ENCODE measurements around the gene KIAA0232. TPM values are rescaled to one million over a fixed set of nuclear protein-coding genes. Genes with fewer than 3 reads are reported as not detected.

KIAA0232 gene
- total RNA-seq, 1 experiment from 2014 or later: 5.5 TPM

DNA sequence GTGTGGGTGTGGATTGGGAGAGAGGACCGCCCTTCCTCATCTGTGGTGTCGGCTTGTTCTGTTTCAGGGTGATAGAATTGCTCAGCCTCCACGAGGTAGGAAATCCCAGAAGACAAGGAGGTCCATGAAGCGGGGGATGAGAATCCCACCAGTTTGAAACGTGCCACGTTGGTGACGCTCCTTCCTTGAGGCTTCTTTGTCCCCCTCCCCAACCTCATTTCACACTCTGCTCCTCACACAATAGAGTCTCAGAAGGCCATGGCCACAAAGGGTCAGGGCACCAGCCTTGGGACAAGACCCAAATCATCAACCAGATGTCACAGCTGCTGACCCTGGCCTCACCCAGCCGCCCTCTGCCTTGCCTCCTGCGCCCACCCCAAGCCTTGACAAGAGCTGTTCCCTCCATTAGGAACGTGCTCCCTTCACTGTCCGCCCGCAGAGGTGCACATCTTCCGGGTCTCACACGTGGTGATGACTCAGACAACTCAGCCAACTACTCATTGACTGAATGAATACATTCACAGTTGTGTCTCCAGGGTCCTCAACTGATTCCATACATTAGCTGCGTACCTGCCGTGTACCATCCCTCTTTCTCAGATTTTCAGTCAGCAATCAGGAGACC is 48.3 kb upstream of the KIAA0232 start:
- ChIA-PET CTCF (no interaction called here), POLR2A (ENCODE audit: unreplicated experiment) (no interaction called here)
- Histone ChIP-seq H3K27me3 (ENCODE audit: low read length) (no peaks in the 10 kb centered on the region), H3K36me3 (ENCODE audit: low read depth, low read length) (no peaks in the 10 kb centered on the region), H3K27ac (ENCODE audit: low read length) (no peak overlapping the region), H3K79me2 (ENCODE audit: low read length) (no peaks in the 10 kb centered on the region), H3K4me1 (ENCODE audit: insufficient read depth, low read length) (peaks cover 10% of the 10 kb centered on the region), H3F3A (ENCODE audit: low read length, unreplicated experiment) (no peaks in the 10 kb centered on the region), H4K20me1 (ENCODE audit: low read length) (no peaks in the 10 kb centered on the region), H2AFZ (ENCODE audit: low read length) (no peak overlapping the region), H3K9me2 (replicated peaks; ENCODE audit: low read length) (no peaks in the 10 kb centered on the region), H3K4me3 (ENCODE audit: low read length) (no peak overlapping the region), H3K9ac (ENCODE audit: low read length) (no peak overlapping the region), H3K9me3 (ENCODE audit: low read length) (no peaks in the 10 kb centered on the region), H3K4me2 (ENCODE audit: low read length) (no peak overlapping the region)
- no TSS peak for BruUV-seq (replicated peaks)
- intact Hi-C loops (cut with micrococcal nuclease): no loop called here
- ATAC-seq (no peak), DNase-seq (no peak)
- TF ChIP-seq EZH2 (IDR thresholded peaks at IDR 0.05; ENCODE audit: low read length, unreplicated experiment) (no peak), EZH2phosphoT487 (IDR thresholded peaks at IDR 0.05; ENCODE audit: borderline replicate concordance, low read length) (no peak)
- TF ChIP-seq, protein P1, sequence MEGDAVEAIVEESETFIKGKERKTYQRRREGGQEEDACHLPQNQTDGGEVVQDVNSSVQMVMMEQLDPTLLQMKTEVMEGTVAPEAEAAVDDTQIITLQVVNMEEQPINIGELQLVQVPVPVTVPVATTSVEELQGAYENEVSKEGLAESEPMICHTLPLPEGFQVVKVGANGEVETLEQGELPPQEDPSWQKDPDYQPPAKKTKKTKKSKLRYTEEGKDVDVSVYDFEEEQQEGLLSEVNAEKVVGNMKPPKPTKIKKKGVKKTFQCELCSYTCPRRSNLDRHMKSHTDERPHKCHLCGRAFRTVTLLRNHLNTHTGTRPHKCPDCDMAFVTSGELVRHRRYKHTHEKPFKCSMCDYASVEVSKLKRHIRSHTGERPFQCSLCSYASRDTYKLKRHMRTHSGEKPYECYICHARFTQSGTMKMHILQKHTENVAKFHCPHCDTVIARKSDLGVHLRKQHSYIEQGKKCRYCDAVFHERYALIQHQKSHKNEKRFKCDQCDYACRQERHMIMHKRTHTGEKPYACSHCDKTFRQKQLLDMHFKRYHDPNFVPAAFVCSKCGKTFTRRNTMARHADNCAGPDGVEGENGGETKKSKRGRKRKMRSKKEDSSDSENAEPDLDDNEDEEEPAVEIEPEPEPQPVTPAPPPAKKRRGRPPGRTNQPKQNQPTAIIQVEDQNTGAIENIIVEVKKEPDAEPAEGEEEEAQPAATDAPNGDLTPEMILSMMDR (conservative IDR thresholded peaks at IDR 0.05; ENCODE audit: low read depth, low read length): no peak

DNA sequence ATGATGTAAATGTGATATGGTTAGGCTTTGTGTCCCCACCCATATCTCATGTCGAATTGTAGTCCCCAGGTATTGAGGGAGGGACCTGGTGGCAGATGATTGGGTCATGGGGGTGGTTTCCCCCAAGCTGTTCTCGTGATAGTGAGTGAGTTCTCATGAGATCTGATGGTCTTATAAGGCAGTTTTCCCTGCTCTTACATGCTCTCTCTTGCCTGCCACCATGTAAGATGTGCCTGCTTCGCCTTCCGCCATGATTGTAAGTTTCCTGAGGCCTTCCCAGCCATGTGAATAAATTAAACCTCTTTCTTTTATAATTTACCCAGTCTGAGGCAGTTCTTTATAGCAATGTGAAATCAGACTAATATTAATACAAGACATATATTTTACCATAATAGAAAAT is 42.6 kb upstream of the KIAA0232 start:
- BruUV-seq (replicated peaks): no TSS peak
- no peak overlapping the region for H2AFZ ChIP-seq (ENCODE audit: low read length)

DNA sequence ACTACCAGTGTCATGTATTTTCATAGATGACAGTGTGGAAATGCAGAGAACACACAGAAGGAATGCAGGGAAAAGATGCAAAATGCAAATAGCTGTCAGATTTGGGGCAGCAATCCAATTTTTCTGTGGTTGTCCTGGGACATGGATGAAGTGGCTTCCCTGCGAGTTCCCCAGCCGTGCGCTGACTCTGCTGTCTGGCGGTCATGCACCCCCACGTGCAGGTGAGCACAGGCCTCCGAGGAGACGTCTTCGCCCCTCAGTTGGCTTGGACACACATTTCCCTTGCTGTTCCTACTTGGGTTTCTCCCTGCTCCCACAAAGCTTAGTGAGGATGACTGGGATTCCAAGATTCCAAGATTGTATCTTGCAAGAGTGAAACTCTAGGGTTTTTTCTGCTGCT is 42.2 kb upstream of the KIAA0232 start:
- TF ChIP-seq EZH2 (IDR thresholded peaks at IDR 0.05; ENCODE audit: low read length, unreplicated experiment) (no peak), EZH2phosphoT487 (IDR thresholded peaks at IDR 0.05; ENCODE audit: borderline replicate concordance, low read length) (no peak)
- TF ChIP-seq, protein P1 (conservative IDR thresholded peaks at IDR 0.05; ENCODE audit: low read depth, low read length): no peak
- H2AFZ ChIP-seq (ENCODE audit: low read length): no peak overlapping the region
- ChIA-PET CTCF (no interaction called here), POLR2A (ENCODE audit: unreplicated experiment) (no interaction called here)
- no peak overlapping the region for H3K27ac ChIP-seq (ENCODE audit: low read length)
- H4K20me1 ChIP-seq (ENCODE audit: low read length): no peaks in the 10 kb centered on the region
- ATAC-seq: no peak
- intact Hi-C loops (cut with micrococcal nuclease): no loop called here
- no peaks in the 10 kb centered on the region for H3K79me2 ChIP-seq (ENCODE audit: low read length)
- no peaks in the 10 kb centered on the region for H3K4me1 ChIP-seq (ENCODE audit: insufficient read depth, low read length)
- no peak overlapping the region for H3K9ac ChIP-seq (ENCODE audit: low read length)
- H3K9me3 ChIP-seq (ENCODE audit: low read length): no peaks in the 10 kb centered on the region
- no peak overlapping the region for H3K4me3 ChIP-seq (ENCODE audit: low read length)
- H3K4me2 ChIP-seq (ENCODE audit: low read length): no peak overlapping the region
- no peaks in the 10 kb centered on the region for H3K27me3 ChIP-seq (ENCODE audit: low read length)
- BruUV-seq (replicated peaks): no TSS peak
- no peaks in the 10 kb centered on the region for H3F3A ChIP-seq (ENCODE audit: low read length, unreplicated experiment)
- H3K36me3 ChIP-seq (ENCODE audit: low read depth, low read length): no peaks in the 10 kb centered on the region
- DNase-seq: no peak
- no peaks in the 10 kb centered on the region for H3K9me2 ChIP-seq (replicated peaks; ENCODE audit: low read length)

More for the DNA sequence above, 42.6 kb upstream of the KIAA0232 start:
- Histone ChIP-seq H3F3A (ENCODE audit: low read length, unreplicated experiment) (no peaks in the 10 kb centered on the region), H3K9me2 (replicated peaks; ENCODE audit: low read length) (no peaks in the 10 kb centered on the region), H3K27ac (ENCODE audit: low read length) (no peak overlapping the region), H3K9me3 (ENCODE audit: low read length) (no peaks in the 10 kb centered on the region), H3K4me3 (ENCODE audit: low read length) (no peak overlapping the region), H3K79me2 (ENCODE audit: low read length) (no peaks in the 10 kb centered on the region), H4K20me1 (ENCODE audit: low read length) (no peaks in the 10 kb centered on the region), H3K27me3 (ENCODE audit: low read length) (no peaks in the 10 kb centered on the region), H3K9ac (ENCODE audit: low read length) (no peak overlapping the region), H3K4me1 (ENCODE audit: insufficient read depth, low read length) (no peaks in the 10 kb centered on the region), H3K4me2 (ENCODE audit: low read length) (no peak overlapping the region), H3K36me3 (ENCODE audit: low read depth, low read length) (no peaks in the 10 kb centered on the region)
- ATAC-seq: no peak
- no peak for DNase-seq
- TF ChIP-seq, protein P1 (conservative IDR thresholded peaks at IDR 0.05; ENCODE audit: low read depth, low read length): no peak
- no peak for TF ChIP-seq EZH2phosphoT487 (IDR thresholded peaks at IDR 0.05; ENCODE audit: borderline replicate concordance, low read length)
- no peak for TF ChIP-seq EZH2 (IDR thresholded peaks at IDR 0.05; ENCODE audit: low read length, unreplicated experiment)
- CTCF ChIA-PET: no interaction called here
- intact Hi-C loops (cut with micrococcal nuclease): no loop called here
- POLR2A ChIA-PET (ENCODE audit: unreplicated experiment): no interaction called here
